Activated CD4-positive, alpha-beta T cell treated with anti-CD3 and anti-CD28 coated beads, Interleukin-2, amount 50 U/mL, for 48 hours (primary cell): ENCODE results near the gene ASB2.

Experiments
- DNase-seq, 2 experiments: peaks; one replicate each; pipeline ENCODE4 v3.0.0-alpha.2; 2020

ASB2 gene

GRCh38 chr14:93960108-93960475 is 16.3 kb downstream of the ASB2 start:
- DNase-seq, result peak in 1 of 2 experiments; percentile 55

GRCh38 chr14:93959239-93960107 is 16.9 kb downstream of the ASB2 start:
- DNase-seq, result peak; percentile 92 to 97

GRCh38 chr14:93958567-93959238 is 17.7 kb downstream of the ASB2 start:
- peak in 1 of 2 experiments; percentile 28 for DNase-seq

- peak in 1 of 2 experiments; percentile 30 for DNase-seq
These were observed 18.4 kb downstream of the ASB2 start for GRCh38 chr14:93957751-93958566.

- DNase-seq, result peak in 1 of 2 experiments; percentile 36
These were observed 19.0 kb downstream of the ASB2 start for GRCh38 chr14:93957333-93957710.

GRCh38 chr14:93956514-93957332 is 19.6 kb downstream of the ASB2 start:
- peak in 1 of 2 experiments; percentile 35 for DNase-seq

- no peak for DNase-seq
These were observed 20.4 kb downstream of the ASB2 start for GRCh38 chr14:93955850-93956481.

- DNase-seq, result peak in 1 of 2 experiments; percentile 60
These were observed 21.2 kb downstream of the ASB2 start for GRCh38 chr14:93954900-93955849.

GRCh38 chr14:93954516-93954830 is 21.9 kb downstream of the ASB2 start:
- DNase-seq, result no peak

- peak in 1 of 2 experiments; percentile 46 for DNase-seq
These were observed 22.4 kb downstream of the ASB2 start for GRCh38 chr14:93953739-93954515.

- DNase-seq, result no peak
These were observed 23.1 kb downstream of the ASB2 start for GRCh38 chr14:93953263-93953662.

GRCh38 chr14:93952829-93953228 is 23.5 kb downstream of the ASB2 start:
- DNase-seq, result no peak

- no peak for DNase-seq
These were observed 24.5 kb downstream of the ASB2 start for GRCh38 chr14:93951635-93952540.

GRCh38 chr14:93950948-93951634 is 25.3 kb downstream of the ASB2 start:
- no peak for DNase-seq

GRCh38 chr14:93949511-93950075 is 26.8 kb downstream of the ASB2 start:
- DNase-seq, result no peak

- no peak for DNase-seq
These were observed 29.1 kb downstream of the ASB2 start for GRCh38 chr14:93947282-93947681.

- DNase-seq, result no peak
These were observed 29.8 kb downstream of the ASB2 start for GRCh38 chr14:93946541-93947090.

- DNase-seq, result no peak
These were observed 30.3 kb downstream of the ASB2 start for GRCh38 chr14:93946104-93946503.
